Natural killer cell (primary cell): ENCODE data around the gene PDE6B. TPM values are rescaled to one million over a fixed set of nuclear protein-coding genes. Genes with fewer than 3 reads are reported as not detected.
"Not testable (repeated sequence)": the region's sequence is repeated elsewhere in the genome, so short reads cannot be mapped to it uniquely, and the experiment has no call there.

Experiments
- ATAC-seq, 3 donors: fragments of 150-1000 bp in 2 of 3; fragments of 200-7000 bp in 1 of 3; cut with Tn5 transposase; 1 replicate in 1 of 3; 2 replicates in 2 of 3; pipeline ENCODE4 v1.10.0; 2021; ENCODE audit warnings: mild to moderate bottlenecking in 2 of 3, moderate library complexity in 2 of 3
- DNase-seq, 2 donors: peaks; one replicate each; pipeline versions ENCODE4 v3.0.0 to v3.0.0-alpha.2; 2013 to 2021; ENCODE audit warnings: mixed read lengths in 1 of 2
- H3K27ac ChIP-seq: one replicate; pipeline ENCODE4 v1.5.1; 2013; ENCODE audit warnings: mild to moderate bottlenecking, low read length
- H3K27me3 ChIP-seq: one replicate; pipeline ENCODE4 v1.6.1; 2013; ENCODE audit warnings: low read length; ENCODE audit not compliant: control insufficient read depth, insufficient read depth
- H3K36me3 ChIP-seq: one replicate; pipeline ENCODE4 v1.6.1; 2013; ENCODE audit warnings: low read length; ENCODE audit not compliant: control insufficient read depth, insufficient read depth
- H3K4me1 ChIP-seq: one replicate; pipeline ENCODE4 v1.6.1; 2013; ENCODE audit warnings: low read length; ENCODE audit not compliant: control insufficient read depth, insufficient read depth
- H3K4me3 ChIP-seq: one replicate; pipeline ENCODE4 v1.5.1; 2013; ENCODE audit warnings: low read length
- H3K9me3 ChIP-seq: one replicate; pipeline ENCODE4 v1.6.1; 2013; ENCODE audit warnings: low read length; ENCODE audit not compliant: control insufficient read depth, insufficient read depth
- H3K27ac Mint-ChIP-seq, 2 donors: one replicate each; pipeline ENCODE4 v1.8.0; 2022; ENCODE audit warnings: mild to moderate bottlenecking in 2 of 2, mixed read lengths in 2 of 2, moderate library complexity in 1 of 2
- H3K27me3 Mint-ChIP-seq, 2 donors: one replicate each; pipeline ENCODE4 v1.8.0; 2022; ENCODE audit warnings: low read depth in 2 of 2, mixed read lengths in 2 of 2
- H3K36me3 Mint-ChIP-seq: one replicate; pipeline ENCODE4 v1.8.0; 2022; ENCODE audit warnings: mixed read lengths
- H3K4me1 Mint-ChIP-seq, 2 donors: one replicate each; pipeline ENCODE4 v1.8.0; 2022; ENCODE audit warnings: mixed read lengths in 2 of 2
- H3K4me3 Mint-ChIP-seq: one replicate; pipeline ENCODE4 v1.8.0; 2022; ENCODE audit warnings: mild to moderate bottlenecking, moderate library complexity, mixed read lengths
- H3K9me3 Mint-ChIP-seq, 2 donors: one replicate each; pipeline ENCODE4 v1.8.0; 2022; ENCODE audit warnings: mixed read lengths in 2 of 2
- WGBS: methylation state at CpG from one replicate; pipeline ENCODE4 v1.1.7; 2013; ENCODE audit warnings: missing lambda C conversion rate; ENCODE audit not compliant: insufficient coverage; 5-methylcytosine and 5-hydroxymethylcytosine counted together
- intact Hi-C: fragments of 100-400 bp; cut with micrococcal nuclease; formaldehyde crosslinking; loops from one replicate; pipeline ENCODE4 v1.14.2; 2022
- total RNA-seq, 4 donors: library from RNA; stranded (reverse); fragments of 120-200 nt in 1 of 4; gene quantifications; one replicate each; pipeline versions ENCODE4 v1.2.3 to v1.2.4, GENCODE V29; 2013 to 2022
- TF ChIP-seq, protein P1 (sequence below): fragments of 200-600 bp; IDR thresholded peaks from one replicate; pipeline ENCODE4 v1.8.0; 2022; ENCODE audit warnings: antibody characterized with exemption

Gene PDE6B
- total RNA-seq, 3 donors from 2014 or later (not counting 1 experiment from before 2014, with no cell fraction given) = 15.8 to 18.8 (median 17.2) TPM

GRCh38 chr4:633976-634598 is 8.7 kb downstream of the PDE6B start:
- Mint-ChIP-seq H3K4me3 (no peak overlapping the region), H3K9me3 (peaks cover 0 to 2% of the 10 kb centered on the region in 2 donors), H3K4me1 (no peaks in the 10 kb centered on the region), H3K27me3 (peaks cover 0 to 2% of the 10 kb centered on the region in 2 donors), H3K27ac (no peak overlapping the region), H3K36me3 (no peaks in the 10 kb centered on the region)
- DNase-seq (no peak), ATAC-seq (no peak)
- H3K27me3 ChIP-seq = no peaks in the 10 kb centered on the region
- no peak overlapping the region for H3K4me3 ChIP-seq
- WGBS = 88% methylated on average over 13 of the region's 15 CpGs
- H3K9me3 ChIP-seq = no peaks in the 10 kb centered on the region
- intact Hi-C loops = no loop called here
- no peaks in the 10 kb centered on the region for H3K36me3 ChIP-seq
- TF ChIP-seq, protein P1, sequence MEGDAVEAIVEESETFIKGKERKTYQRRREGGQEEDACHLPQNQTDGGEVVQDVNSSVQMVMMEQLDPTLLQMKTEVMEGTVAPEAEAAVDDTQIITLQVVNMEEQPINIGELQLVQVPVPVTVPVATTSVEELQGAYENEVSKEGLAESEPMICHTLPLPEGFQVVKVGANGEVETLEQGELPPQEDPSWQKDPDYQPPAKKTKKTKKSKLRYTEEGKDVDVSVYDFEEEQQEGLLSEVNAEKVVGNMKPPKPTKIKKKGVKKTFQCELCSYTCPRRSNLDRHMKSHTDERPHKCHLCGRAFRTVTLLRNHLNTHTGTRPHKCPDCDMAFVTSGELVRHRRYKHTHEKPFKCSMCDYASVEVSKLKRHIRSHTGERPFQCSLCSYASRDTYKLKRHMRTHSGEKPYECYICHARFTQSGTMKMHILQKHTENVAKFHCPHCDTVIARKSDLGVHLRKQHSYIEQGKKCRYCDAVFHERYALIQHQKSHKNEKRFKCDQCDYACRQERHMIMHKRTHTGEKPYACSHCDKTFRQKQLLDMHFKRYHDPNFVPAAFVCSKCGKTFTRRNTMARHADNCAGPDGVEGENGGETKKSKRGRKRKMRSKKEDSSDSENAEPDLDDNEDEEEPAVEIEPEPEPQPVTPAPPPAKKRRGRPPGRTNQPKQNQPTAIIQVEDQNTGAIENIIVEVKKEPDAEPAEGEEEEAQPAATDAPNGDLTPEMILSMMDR = no peak
- H3K27ac ChIP-seq = no peak overlapping the region
- H3K4me1 ChIP-seq = no peaks in the 10 kb centered on the region

GRCh38 chr4:634599-634985 is 9.2 kb downstream of the PDE6B start:
- ATAC-seq = no peak

GRCh38 chr4:635066-635835 is 9.9 kb downstream of the PDE6B start:
- H3K36me3 Mint-ChIP-seq, H3K4me3 ChIP-seq, H3K27me3 Mint-ChIP-seq, ATAC-seq, H3K4me3 Mint-ChIP-seq, H3K27ac Mint-ChIP-seq, H3K27ac ChIP-seq, intact Hi-C loops, H3K9me3 ChIP-seq, H3K4me1 ChIP-seq, H3K27me3 ChIP-seq, H3K4me1 Mint-ChIP-seq, DNase-seq, H3K9me3 Mint-ChIP-seq, H3K36me3 ChIP-seq: not testable (repeated sequence)
- WGBS = 92% methylated on average over 46 of the region's 46 CpGs

More at GRCh38 chr4:634599-634985, 9.2 kb downstream of the PDE6B start:
- WGBS = 84% methylated on average over 23 of the region's 23 CpGs
- Mint-ChIP-seq H3K4me3 (no peak overlapping the region), H3K36me3 (no peaks in the 10 kb centered on the region), H3K27me3 (peaks cover 0 to 5% of the 10 kb centered on the region in 2 donors), H3K4me1 (no peaks in the 10 kb centered on the region), H3K9me3 (peaks cover 0 to 2% of the 10 kb centered on the region in 2 donors), H3K27ac (no peak overlapping the region)
- Histone ChIP-seq H3K27me3 (no peaks in the 10 kb centered on the region), H3K36me3 (no peaks in the 10 kb centered on the region), H3K4me1 (no peaks in the 10 kb centered on the region), H3K9me3 (no peaks in the 10 kb centered on the region), H3K4me3 (no peak overlapping the region), H3K27ac (no peak overlapping the region)
- intact Hi-C loops = no loop called here
- no peak for DNase-seq
- TF ChIP-seq, protein P1 = no peak

GRCh38 chr4:635851-636627 is 10.7 kb downstream of the PDE6B start:
- H3K27ac ChIP-seq = no peak overlapping the region

More at GRCh38 chr4:635851-636627, 10.7 kb downstream of the PDE6B start:
- H3K36me3 Mint-ChIP-seq = no peaks in the 10 kb centered on the region
- DNase-seq (no peak), ATAC-seq (no peak)
- no peak overlapping the region for H3K4me3 Mint-ChIP-seq
- TF ChIP-seq, protein P1 = no peak
- H3K27me3 Mint-ChIP-seq = peaks cover 3 to 8% of the 10 kb centered on the region in 2 donors
- 87% methylated on average over 22 of the region's 22 CpGs for WGBS
- Histone ChIP-seq H3K27me3 (no peaks in the 10 kb centered on the region), H3K4me3 (no peak overlapping the region), H3K9me3 (no peaks in the 10 kb centered on the region), H3K36me3 (no peaks in the 10 kb centered on the region), H3K4me1 (no peaks in the 10 kb centered on the region)
- intact Hi-C loops = no loop called here
- peaks cover 0 to 2% of the 10 kb centered on the region in 2 donors for H3K9me3 Mint-ChIP-seq
- H3K27ac Mint-ChIP-seq = no peak overlapping the region
- H3K4me1 Mint-ChIP-seq = no peaks in the 10 kb centered on the region
